Jurkat, Clone E6-1 (cell line): Measurements from ENCODE around the gene SLC16A3. TPM values are rescaled to one million over a fixed set of nuclear protein-coding genes. Genes with fewer than 3 reads are reported as not detected.
"Not testable (repeated sequence)": the region's sequence is repeated elsewhere in the genome, so short reads cannot be mapped to it uniquely, and the experiment has no call there.

Source experiments
- DNase-seq: peaks from one replicate; pipeline ENCODE4 v3.0.0-alpha.2; 2011; ENCODE audit warnings: low read depth, low spot score
- H3K4me3 ChIP-seq: 2 replicates; pipeline ENCODE4 v1.5.1; 2011; ENCODE audit warnings: mild to moderate bottlenecking, low read length, control low read depth, moderate library complexity
- polyA plus RNA-seq: library from polyadenylated mRNA; unstranded; fragments of >200 nt; gene quantifications from one replicate; pipeline ENCODE4 v1.2.1, GENCODE V29; 2012; ENCODE audit warnings: missing spikeins; ENCODE audit not compliant: insufficient read length, insufficient read depth

SLC16A3 gene
- 46.4 TPM for polyA plus RNA-seq

GRCh38 chr17:82228842-82229697 is at the start of gene SLC16A3:
Gene SLC16A3, plus strand, starts transcription at chr17:82229042. Its CDS starts 6,967 bp downstream, at chr17:82236009.
- H3K4me3 ChIP-seq = peak within 1 kb of the TSS; percentile 65

DNA sequence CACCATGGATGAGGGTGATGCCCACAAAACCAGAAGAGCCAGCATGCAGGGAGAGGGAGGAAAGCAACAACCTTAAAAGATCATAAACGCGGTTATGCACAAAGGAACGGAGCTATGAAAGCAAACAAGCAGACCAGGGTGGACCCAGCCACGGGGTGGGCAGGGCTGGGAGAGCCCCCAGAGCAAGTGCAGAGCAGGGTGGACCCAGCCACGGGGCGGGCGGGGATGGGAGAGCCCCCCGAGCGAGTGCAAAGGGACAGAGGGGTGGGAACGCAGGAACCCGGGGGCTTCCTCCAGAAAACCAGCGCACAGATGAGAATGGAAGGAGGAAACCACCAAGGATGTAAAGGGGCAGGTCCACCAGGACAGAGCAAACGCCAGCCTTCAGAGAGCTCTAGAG is 49.4 kb upstream of the SLC16A3 start:
- H3K4me3 ChIP-seq = no peak overlapping the region
- DNase-seq = no peak

More at GRCh38 chr17:82228842-82229697, at the start of gene SLC16A3:
- peak; percentile 38 for DNase-seq

- no peak for DNase-seq
- H3K4me3 ChIP-seq = no peak overlapping the region
Measured at GRCh38 chr17:82179946-82180475, 48.8 kb upstream of the SLC16A3 start.

- H3K4me3 ChIP-seq = no peak overlapping the region
- no peak for DNase-seq
Measured at GRCh38 chr17:82180776-82181528, 47.9 kb upstream of the SLC16A3 start.

DNA sequence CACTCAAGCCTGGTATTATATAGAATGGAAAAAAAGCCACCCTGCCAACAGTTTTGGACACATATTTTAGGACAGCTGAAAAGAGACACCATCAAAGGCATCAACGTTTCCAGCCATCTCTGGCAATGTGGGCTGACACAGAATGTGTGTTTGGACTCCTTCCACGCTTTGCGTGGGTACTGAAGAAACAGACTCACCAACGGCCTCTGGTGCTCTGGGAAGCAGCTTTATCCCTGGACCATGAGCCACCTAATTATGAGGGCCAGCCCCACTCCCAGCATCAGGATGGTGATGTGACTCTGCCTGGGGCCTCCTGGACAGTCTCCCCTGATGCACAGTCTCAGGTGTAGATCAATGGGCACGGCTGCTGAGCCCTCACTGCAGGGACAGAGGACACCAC is 44.1 kb upstream of the SLC16A3 start:
- DNase-seq = no peak
- H3K4me3 ChIP-seq = no peak overlapping the region

DNA sequence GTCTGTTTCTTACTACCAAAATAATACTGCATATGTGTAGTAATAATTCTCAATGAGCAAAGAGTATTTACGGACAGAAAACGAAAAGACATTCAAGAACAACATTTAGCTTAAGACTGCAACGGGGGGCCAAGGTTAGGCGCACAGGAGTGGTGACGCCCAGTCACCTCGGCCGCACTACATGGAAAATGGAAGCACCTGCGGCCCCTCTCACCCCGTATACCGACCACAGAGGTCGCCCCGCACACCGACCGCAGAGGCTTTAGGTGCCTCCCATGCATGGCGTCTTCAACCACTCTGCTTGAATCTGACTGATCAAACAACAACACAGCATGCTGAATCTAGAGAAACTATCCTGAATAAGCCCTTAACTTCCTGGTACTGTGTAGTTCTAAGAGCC is 42.6 kb upstream of the SLC16A3 start:
- no peak for DNase-seq
- H3K4me3 ChIP-seq = no peak overlapping the region

DNA sequence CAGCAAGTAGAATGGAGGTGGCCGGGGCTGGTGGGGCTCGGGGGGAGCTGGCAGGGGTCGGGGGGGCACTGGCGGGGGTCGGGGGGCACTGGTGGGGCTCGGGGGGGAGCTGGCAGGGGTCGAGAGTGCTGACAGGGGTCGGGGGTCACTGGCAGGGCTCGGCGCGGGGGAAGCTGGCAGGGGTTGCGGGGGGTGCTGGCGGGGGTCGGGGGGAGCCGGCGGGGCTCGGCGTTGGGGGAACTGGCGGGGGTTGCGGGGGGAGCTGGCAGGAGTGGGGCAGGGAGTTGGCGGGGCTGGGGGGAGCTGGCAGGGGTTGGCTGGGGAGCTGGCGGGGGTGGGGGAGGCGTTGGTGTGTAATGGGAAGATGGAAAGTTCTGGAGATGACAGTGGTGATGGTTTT is 41.3 kb upstream of the SLC16A3 start:
- H3K4me3 ChIP-seq = no peak overlapping the region
- DNase-seq = no peak

GRCh38 chr17:82188001-82188961 is 40.6 kb upstream of the SLC16A3 start:
- no peak overlapping the region for H3K4me3 ChIP-seq
- DNase-seq = no peak

DNA sequence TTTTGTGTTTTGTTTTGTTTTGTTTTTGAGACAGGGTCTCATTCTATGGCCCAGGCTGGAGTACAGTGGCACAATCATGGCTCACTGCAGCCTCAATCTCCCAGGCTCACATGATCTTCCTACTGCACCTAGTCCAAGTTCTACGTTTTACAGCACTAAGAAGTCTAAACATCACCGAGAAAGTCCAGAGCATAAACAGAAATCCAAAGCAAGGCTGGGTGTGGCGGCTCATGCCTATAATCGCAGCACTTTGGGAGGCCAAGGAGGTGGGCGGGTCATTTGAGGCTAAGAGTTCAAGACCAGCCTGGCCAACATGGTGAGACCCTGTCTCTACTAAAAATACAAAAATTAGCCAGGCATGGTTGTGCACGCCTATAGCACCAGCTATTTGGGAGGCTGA is 35.8 kb upstream of the SLC16A3 start:
- not testable (repeated sequence) for H3K4me3 ChIP-seq, DNase-seq

DNA sequence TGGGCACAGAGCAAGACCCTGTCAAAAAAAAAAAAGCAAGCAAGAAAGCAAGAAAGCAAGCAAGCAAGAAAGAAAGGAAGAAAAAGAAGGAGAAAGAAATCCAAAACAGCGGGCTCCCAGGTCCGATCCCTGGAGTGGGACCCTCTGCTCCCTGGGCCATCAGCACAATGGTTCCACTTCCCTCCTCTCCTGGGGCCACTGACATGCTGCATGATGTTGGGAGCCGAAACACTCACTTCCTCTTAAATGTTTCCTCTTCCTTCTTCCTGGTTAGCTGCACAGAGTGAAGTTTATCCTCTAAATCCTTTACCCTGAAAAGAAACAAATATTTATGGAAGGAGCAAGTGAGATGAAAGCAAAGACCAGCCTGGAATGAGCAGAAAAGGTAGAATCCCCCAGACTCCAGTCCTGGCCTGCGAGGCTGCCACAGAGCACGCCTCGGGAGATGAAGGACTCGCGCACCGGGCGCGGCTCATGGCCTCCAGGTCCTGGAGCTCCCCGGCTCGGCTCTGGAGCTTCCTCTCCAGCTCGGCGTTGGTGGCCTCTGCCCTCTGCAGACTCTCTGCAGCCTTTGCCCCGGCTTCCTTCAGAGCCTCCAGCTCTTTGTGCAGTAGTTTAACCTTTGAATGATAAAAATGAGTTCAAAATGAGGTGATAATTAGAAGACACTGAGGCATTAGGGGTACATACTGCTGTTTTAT is 35.2 kb upstream of the SLC16A3 start:
- no peak for DNase-seq
- no peak overlapping the region for H3K4me3 ChIP-seq

DNA sequence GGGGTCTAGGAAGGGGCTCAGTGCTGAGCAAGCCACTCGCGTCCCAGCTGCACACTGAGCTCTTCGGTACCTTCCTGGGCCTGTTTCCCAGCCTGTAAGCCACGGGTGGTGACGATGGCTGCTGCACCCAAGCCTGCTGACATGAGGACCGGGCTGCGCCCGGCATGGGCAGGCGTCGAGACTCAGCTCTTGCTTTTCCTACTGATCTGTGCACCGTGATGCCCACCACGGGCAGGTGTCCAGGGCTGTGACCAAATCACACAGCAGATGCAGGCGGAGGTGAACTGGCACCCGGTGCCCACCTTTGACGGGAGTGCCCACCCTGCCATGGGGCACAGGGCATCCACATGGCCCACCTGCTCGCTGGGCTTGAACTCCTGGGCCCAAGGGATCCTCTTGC is 34.1 kb upstream of the SLC16A3 start:
- H3K4me3 ChIP-seq = no peak overlapping the region
- DNase-seq = no peak

GRCh38 chr17:82195675-82196672 is 32.9 kb upstream of the SLC16A3 start:
- H3K4me3 ChIP-seq = no peak overlapping the region
- no peak for DNase-seq

DNA sequence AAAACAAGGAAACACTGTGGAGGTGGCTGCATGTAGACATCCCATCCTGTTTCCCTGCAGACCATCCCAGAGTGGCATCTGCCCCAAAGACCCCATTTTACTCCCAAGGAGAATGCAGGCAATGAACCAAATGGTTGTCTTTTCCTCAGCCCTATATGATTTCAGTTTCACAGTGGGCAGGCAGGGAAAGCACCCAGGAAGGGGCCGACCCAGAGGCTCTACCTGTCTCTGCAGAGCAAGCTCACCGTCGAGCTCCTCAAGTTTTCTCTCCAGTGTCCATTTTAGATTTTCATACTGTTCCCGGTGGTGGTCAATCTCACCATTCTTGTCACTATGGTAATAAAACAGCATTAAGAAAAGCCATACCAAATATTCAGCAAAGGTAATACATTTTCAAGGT is 30.8 kb upstream of the SLC16A3 start:
- DNase-seq = no peak
- H3K4me3 ChIP-seq = no peak overlapping the region

- no peak for DNase-seq
Measured at GRCh38 chr17:82199496-82199895, 29.3 kb upstream of the SLC16A3 start.

DNA sequence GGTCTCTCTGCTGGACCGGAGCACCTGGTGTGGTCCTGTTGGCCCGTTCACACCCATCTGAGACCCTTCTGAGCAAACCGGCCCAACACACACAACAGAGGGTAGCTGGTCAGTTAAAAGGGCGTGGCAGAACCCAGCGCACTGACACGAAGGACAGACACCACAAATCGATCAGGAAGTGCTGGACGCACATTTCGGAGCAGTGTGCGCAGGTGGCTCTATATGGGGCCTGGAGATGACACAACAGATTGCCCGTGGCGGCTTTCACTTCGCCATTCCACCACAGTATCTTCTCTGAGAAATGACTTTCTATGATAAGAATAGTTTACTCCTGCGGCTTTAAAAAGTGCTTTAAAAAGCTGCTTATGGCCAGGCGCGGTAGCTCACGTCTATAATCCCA is 28.7 kb upstream of the SLC16A3 start:
- peak overlapping the region; percentile 30; the same call in 1 of the 2 replicates for H3K4me3 ChIP-seq
- DNase-seq = no peak

More at GRCh38 chr17:82199496-82199895, 29.3 kb upstream of the SLC16A3 start:
- no peak overlapping the region for H3K4me3 ChIP-seq

DNA sequence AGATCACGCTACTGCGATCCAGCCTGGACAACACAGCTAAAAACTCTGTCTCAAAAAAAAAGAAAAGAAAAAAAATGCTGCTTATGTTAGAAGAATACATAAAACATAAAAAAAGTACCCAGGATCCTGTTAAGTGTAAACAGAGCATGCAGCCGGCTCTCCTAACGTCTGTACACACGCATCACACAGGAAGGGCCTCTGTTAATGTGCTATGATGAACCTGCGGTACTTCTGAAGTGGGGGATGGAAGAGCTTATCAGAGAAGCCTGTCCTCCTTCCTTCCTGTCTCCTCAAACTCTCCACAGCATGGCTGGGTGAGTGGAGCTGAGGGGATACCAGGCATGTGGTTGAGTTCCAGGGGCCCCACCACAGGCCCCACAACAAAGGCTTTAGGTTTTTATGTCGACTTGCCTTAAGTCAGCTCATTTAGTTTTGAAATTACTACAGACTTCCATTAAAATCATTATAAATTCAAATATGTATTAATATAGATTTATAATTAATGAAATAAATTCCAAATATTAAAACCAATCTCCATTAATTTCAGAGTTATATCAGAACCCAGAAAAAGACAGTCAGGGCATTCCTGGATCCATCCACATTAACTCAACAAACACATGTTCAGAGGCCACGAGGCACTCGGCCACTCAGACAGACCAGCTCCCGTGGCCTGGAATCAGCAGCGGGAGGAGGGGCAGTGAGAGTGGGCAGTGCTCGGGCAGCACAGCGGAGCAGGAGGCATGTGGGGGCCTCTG is 27.9 kb upstream of the SLC16A3 start:
- peak; percentile 99 for DNase-seq
- H3K4me3 ChIP-seq = peak overlapping the region; percentile 30
